Mammary epithelial cell (primary cell): ENCODE measurements around the gene MS4A7.

Experiments
- CTCF ChIP-seq, 2 donors: IDR thresholded peaks in 1 of 2; conservative IDR thresholded peaks in 1 of 2; 2 replicates each; pipeline ENCODE4 v1.5.1; 2011 to 2012; ENCODE audit warnings: inconsistent platforms in 2 of 2, low read length in 2 of 2, mild to moderate bottlenecking in 2 of 2, control low read depth in 1 of 2, low read depth in 1 of 2; ENCODE audit not compliant: insufficient read depth in 1 of 2; ENCODE audit errors: extremely low read depth in 1 of 2
- EZH2 ChIP-seq: IDR thresholded peaks from 2 replicates; pipeline ENCODE4 v1.6.1; 2012; ENCODE audit warnings: low read length, inconsistent platforms, borderline replicate concordance

- TF ChIP-seq CTCF (conservative IDR thresholded peaks at IDR 0.05 in 1 of 2, IDR thresholded peaks at IDR 0.05 in 1 of 2; ENCODE audit: extremely low read depth in 1 of 2, insufficient read depth in 1 of 2, low read depth in 1 of 2, low read length in 2 of 2), result no peak
- TF ChIP-seq EZH2, result no peak
These were observed 16.1 kb upstream of the MS4A7 start for GRCh38 chr11:60362241-60362640.
